DOHH2 (cell line): ENCODE measurements around the gene ATP8B1.

Source experiments
- H3F3A ChIP-seq: fragments of 200-600 bp; sonication (generic), shearing (Covaris generic); 2 replicates; pipeline ENCODE4 v1.6.0; 2016; ENCODE audit warnings: antibody characterized with exemption, mild to moderate bottlenecking; ENCODE audit not compliant: control insufficient read depth, insufficient read depth
- H3K27ac ChIP-seq: fragments of 200-600 bp; sonication (generic); 2 replicates; pipeline ENCODE4 v1.5.1; 2014; ENCODE audit warnings: low read depth, mild to moderate bottlenecking, low read length, moderate library complexity
- H3K27me3 ChIP-seq: fragments of 200-600 bp; sonication (generic); 2 replicates; pipeline ENCODE4 v1.6.1; 2014; ENCODE audit warnings: mild to moderate bottlenecking, low read length, mixed read lengths; ENCODE audit not compliant: control insufficient read depth
- H3K36me3 ChIP-seq: fragments of 200-600 bp; sonication (generic); 2 replicates; pipeline ENCODE4 v1.6.1; 2014; ENCODE audit warnings: mild to moderate bottlenecking, low read length, moderate library complexity, mixed read lengths; ENCODE audit not compliant: control insufficient read depth
- H3K4me1 ChIP-seq: fragments of 200-600 bp; sonication (generic); 2 replicates; pipeline ENCODE4 v1.6.1; 2014; ENCODE audit warnings: mild to moderate bottlenecking, low read length, mixed read lengths; ENCODE audit not compliant: control insufficient read depth
- H3K4me2 ChIP-seq: fragments of 200-600 bp; sonication (generic); 2 replicates; pipeline ENCODE4 v1.6.0; 2014; ENCODE audit warnings: mild to moderate bottlenecking, low read length, moderate library complexity
- H3K4me3 ChIP-seq: fragments of 200-600 bp; sonication (generic); 2 replicates; pipeline ENCODE4 v1.5.1; 2014; ENCODE audit warnings: mild to moderate bottlenecking, low read length, mixed read lengths
- H3K79me2 ChIP-seq: fragments of 200-600 bp; sonication (generic); 2 replicates; pipeline ENCODE4 v1.6.1; 2014; ENCODE audit warnings: mild to moderate bottlenecking, low read length, mixed read lengths; ENCODE audit not compliant: control insufficient read depth
- H3K9me2 ChIP-seq: fragments of 200-600 bp; sonication (generic); replicated peaks from 2 replicates; pipeline ENCODE4 v1.6.1; 2014; ENCODE audit warnings: mild to moderate bottlenecking, low read length, mixed read lengths; ENCODE audit not compliant: control insufficient read depth
- H3K9me3 ChIP-seq: fragments of 200-600 bp; sonication (generic); 2 replicates; pipeline ENCODE4 v1.6.1; 2014; ENCODE audit warnings: antibody characterized with exemption, low read length, mixed read lengths; ENCODE audit not compliant: control insufficient read depth, insufficient read depth
- H4K20me1 ChIP-seq: fragments of 200-600 bp; sonication (generic); 2 replicates; pipeline ENCODE4 v1.6.0; 2014; ENCODE audit warnings: low read depth, mild to moderate bottlenecking, antibody characterized with exemption, low read length, moderate library complexity; ENCODE audit not compliant: control insufficient read depth, insufficient read depth
- CTCF ChIP-seq: fragments of 200-600 bp; sonication (generic); IDR thresholded peaks from one replicate; pipeline ENCODE4 v1.5.1; 2014; ENCODE audit warnings: antibody characterized with exemption, mild to moderate bottlenecking, low read depth, low read length; ENCODE audit not compliant: poor library complexity, severe bottlenecking
- EZH2phosphoT487 ChIP-seq: fragments of 200-600 bp; sonication (generic); IDR thresholded peaks from 2 replicates; pipeline ENCODE4 v1.6.1; 2017; ENCODE audit warnings: borderline replicate concordance, mild to moderate bottlenecking, antibody characterized with exemption, low read length, moderate library complexity, mixed read lengths

The ATP8B1 gene

GRCh38 chr18:57843386-57843785 is 40.3 kb upstream of the ATP8B1 start:
- H3K4me1 ChIP-seq, result peaks cover 58% of the 10 kb centered on the region
- TF ChIP-seq CTCF (no peak), EZH2phosphoT487 (no peak)
- H3K9me3 ChIP-seq, result no peaks in the 10 kb centered on the region

GRCh38 chr18:57841568-57841967 is 38.5 kb upstream of the ATP8B1 start:
- Histone ChIP-seq H3K4me2 (peak overlapping the region; percentile 26; the same call in 1 of the 2 replicates), H3K9me2 (no peaks in the 10 kb centered on the region), H3F3A (peaks cover 5% of the 10 kb centered on the region; the same call in 1 of the 2 replicates), H3K9me3 (no peaks in the 10 kb centered on the region), H3K4me3 (no peak overlapping the region), H4K20me1 (no peaks in the 10 kb centered on the region), H3K4me1 (peaks cover 71% of the 10 kb centered on the region), H3K27me3 (no peaks in the 10 kb centered on the region), H3K79me2 (no peaks in the 10 kb centered on the region), H3K36me3 (no peaks in the 10 kb centered on the region), H3K27ac (no peak overlapping the region)
- TF ChIP-seq EZH2phosphoT487 (no peak), CTCF (no peak)

More at GRCh38 chr18:57843386-57843785, 40.3 kb upstream of the ATP8B1 start:
- no peaks in the 10 kb centered on the region for H3K36me3 ChIP-seq
- no peak overlapping the region for H3K4me3 ChIP-seq
- H3K27me3 ChIP-seq, result no peaks in the 10 kb centered on the region
- no peak overlapping the region for H3K27ac ChIP-seq
- H3F3A ChIP-seq, result peaks cover 3% of the 10 kb centered on the region; the same call in 1 of the 2 replicates
- no peaks in the 10 kb centered on the region for H3K9me2 ChIP-seq
- no peaks in the 10 kb centered on the region for H4K20me1 ChIP-seq
- H3K79me2 ChIP-seq, result no peaks in the 10 kb centered on the region
- no peak overlapping the region for H3K4me2 ChIP-seq

- no peaks in the 10 kb centered on the region for H3K9me3 ChIP-seq
- TF ChIP-seq CTCF (no peak), EZH2phosphoT487 (no peak)
- no peaks in the 10 kb centered on the region for H4K20me1 ChIP-seq
- H3K36me3 ChIP-seq, result no peaks in the 10 kb centered on the region
- H3K4me1 ChIP-seq, result peaks cover 71% of the 10 kb centered on the region
- H3K79me2 ChIP-seq, result no peaks in the 10 kb centered on the region
- H3K27me3 ChIP-seq, result no peaks in the 10 kb centered on the region
- no peak overlapping the region for H3K4me3 ChIP-seq
- H3K27ac ChIP-seq, result 0 out of 2 replicates have a peak overlapping the region, but pooled peaks have one; percentile 71
- H3K9me2 ChIP-seq, result no peaks in the 10 kb centered on the region
- H3K4me2 ChIP-seq, result peak overlapping the region; percentile 64
- peaks cover 5% of the 10 kb centered on the region; the same call in 1 of the 2 replicates for H3F3A ChIP-seq
Measured at GRCh38 chr18:57839942-57840381, 36.8 kb upstream of the ATP8B1 start.
